AG10803 (cell line): ENCODE measurements around the gene HSD17B1.
"Not testable (repeated sequence)": the region's sequence is repeated elsewhere in the genome, so short reads cannot be mapped to it uniquely, and the experiment has no call there.

Experiments
- DNase-seq: peaks from one replicate; pipeline ENCODE4 v3.0.0; 2010; ENCODE audit warnings: low read depth
- H3K4me3 ChIP-seq: 2 replicates; pipeline ENCODE4 v1.5.1; 2011; ENCODE audit warnings: mild to moderate bottlenecking, low read length, control low read depth
- CTCF ChIP-seq: conservative IDR thresholded peaks from 2 replicates; pipeline ENCODE4 v1.5.1; 2011; ENCODE audit warnings: mild to moderate bottlenecking, low read length, control low read depth, inconsistent platforms

HSD17B1 gene

GRCh38 chr17:42555961-42556617, 3.4 kb downstream of the HSD17B1 start:
- TF ChIP-seq CTCF = 0 out of 2 replicates have a peak, but pooled peaks have one; percentile 14
- not testable (repeated sequence) for DNase-seq, H3K4me3 ChIP-seq

- DNase-seq = no peak
- no peak for TF ChIP-seq CTCF
Observed at GRCh38 chr17:42559075-42559474, 6.4 kb downstream of the HSD17B1 start.

GRCh38 chr17:42560246-42560645, 7.5 kb downstream of the HSD17B1 start:
- DNase-seq = no peak
- no peak overlapping the region for H3K4me3 ChIP-seq
- TF ChIP-seq CTCF = no peak

More at GRCh38 chr17:42559075-42559474, 6.4 kb downstream of the HSD17B1 start:
- H3K4me3 ChIP-seq = no peak overlapping the region

- no peak for TF ChIP-seq CTCF
- peak; percentile 97 for DNase-seq
- peak within 1 kb of the TSS; percentile 95 for H3K4me3 ChIP-seq
Observed at GRCh38 chr17:42561897-42562387, 9.2 kb downstream of the HSD17B1 start, which contains the start of gene COASY. Gene COASY, plus strand, starts transcription at chr17:42562148. Its CDS starts 475 bp downstream, at chr17:42562623.

GRCh38 chr17:42562388-42563142, 9.8 kb downstream of the HSD17B1 start:
- TF ChIP-seq CTCF = no peak
- peak; percentile 25 for DNase-seq
- peak overlapping the region; percentile 95 for H3K4me3 ChIP-seq

GRCh38 chr17:42563143-42563509, 10.4 kb downstream of the HSD17B1 start:
- TF ChIP-seq CTCF = no peak
- H3K4me3 ChIP-seq = peak overlapping the region; percentile 95
- DNase-seq = no peak
